HepG2 (cell line): ENCODE data around the gene MFAP1. TPM values are rescaled to one million over a fixed set of nuclear protein-coding genes. Genes with fewer than 3 reads are reported as not detected.

Source experiments
- CHD2 ChIP-seq: IDR thresholded peaks from 2 replicates; pipeline ENCODE4 v1.6.1; 2011; ENCODE audit warnings: low read depth, low read length, improper control_type of control experiment
- FOSL2 ChIP-seq: sonication (generic); formaldehyde crosslinking; IDR thresholded peaks from 2 replicates; pipeline ENCODE4 v1.4.0; 2020; ENCODE audit warnings: missing genetic modification reagents
- HNF4G ChIP-seq, 2 experiments: sonication (generic) in 1 of 2; formaldehyde crosslinking in 1 of 2; IDR thresholded peaks; 2 replicates each; pipeline versions ENCODE4 v1.4.0 to v1.6.1; 2011 to 2020; ENCODE audit warnings: borderline replicate concordance in 2 of 2, low read depth in 2 of 2, mild to moderate bottlenecking in 2 of 2, low read length in 1 of 2, missing genetic modification reagents in 1 of 2, moderate library complexity in 1 of 2
- ISX ChIP-seq: sonication (generic); formaldehyde crosslinking; conservative IDR thresholded peaks from 2 replicates; pipeline ENCODE4 v1.5.0; 2020; ENCODE audit warnings: missing genetic modification reagents
- JUN ChIP-seq: sonication (generic); formaldehyde crosslinking; IDR thresholded peaks from 2 replicates; pipeline ENCODE4 v1.4.0; 2020; ENCODE audit warnings: mild to moderate bottlenecking, missing genetic modification reagents
- KAT2B ChIP-seq: fragments of 150-350 bp; IDR thresholded peaks from 2 replicates; pipeline ENCODE4 v1.6.1; 2014; ENCODE audit warnings: low read depth, low read length, borderline replicate concordance
- KLF15 ChIP-seq: sonication (generic); formaldehyde crosslinking; IDR thresholded peaks from 2 replicates; pipeline ENCODE4 v1.8.1; 2023; ENCODE audit warnings: borderline replicate concordance, mild to moderate bottlenecking, inconsistent platforms, missing genetic modification reagents, mixed read lengths
- PAWR ChIP-seq: sonication (generic); formaldehyde crosslinking; IDR thresholded peaks from 2 replicates; pipeline ENCODE4 v1.4.0; 2020; ENCODE audit warnings: missing genetic modification reagents, mild to moderate bottlenecking, borderline replicate concordance
- PCBP2 ChIP-seq: fragments of 200-400 bp; formaldehyde crosslinking; optimal IDR thresholded peaks from 2 replicates; pipeline ENCODE3; 2018; ENCODE audit warnings: low read length, low read depth; ENCODE audit not compliant: poor library complexity, severe bottlenecking
- PHF21A ChIP-seq: sonication (generic); formaldehyde crosslinking; IDR thresholded peaks from 2 replicates; pipeline ENCODE4 v1.5.0; 2020; ENCODE audit warnings: mild to moderate bottlenecking, missing genetic modification reagents
- SMAD9 ChIP-seq: sonication (generic); formaldehyde crosslinking; IDR thresholded peaks from 2 replicates; pipeline ENCODE4 v1.5.1; 2020; ENCODE audit warnings: mild to moderate bottlenecking, missing genetic modification reagents
- SNAI1 ChIP-seq: sonication (generic); formaldehyde crosslinking; IDR thresholded peaks from 2 replicates; pipeline ENCODE4 v1.5.0; 2020; ENCODE audit warnings: mild to moderate bottlenecking, missing genetic modification reagents, borderline replicate concordance
- SUZ12 ChIP-seq: fragments of 150-350 bp; IDR thresholded peaks from 2 replicates; pipeline ENCODE4 v1.6.1; 2014; ENCODE audit warnings: low read depth, low read length
- ZFP1 ChIP-seq: IDR thresholded peaks from 2 replicates; pipeline ENCODE4 v1.6.1; 2016
- ZNF543 ChIP-seq: sonication (generic); formaldehyde crosslinking; IDR thresholded peaks from 2 replicates; pipeline ENCODE4 v1.4.0; 2020; ENCODE audit warnings: mild to moderate bottlenecking, missing genetic modification reagents
- ZNF547 ChIP-seq: sonication (generic); formaldehyde crosslinking; IDR thresholded peaks from 2 replicates; pipeline ENCODE4 v1.5.1; 2020; ENCODE audit warnings: mild to moderate bottlenecking, missing genetic modification reagents
- polyA plus RNA-seq, 8 experiments: library from polyadenylated mRNA; depleted of rRNA in 3 of 8; stranded (reverse) in 7 of 8; unstranded in 1 of 8; fragments of >200 nt; fragmentation: Illumina TruSeq in 4 of 8; extraction: Trizol in 4 of 8; gene quantifications; 2 replicates each; pipeline versions ENCODE4 v1.2.1 to v1.2.3, GENCODE V29; 2011 to 2016; ENCODE audit warnings: low read depth in 4 of 8, missing spikeins in 1 of 8, mixed read lengths in 1 of 8; ENCODE audit not compliant: insufficient read depth in 1 of 8
- total RNA-seq, 5 experiments: library from RNA; depleted of rRNA; stranded (reverse); fragments of >200 nt; fragmentation: Illumina TruSeq; extraction: Trizol; gene quantifications; 2 replicates each; pipeline ENCODE4 v1.2.3, GENCODE V29; 2016; ENCODE audit warnings: low read depth in 1 of 5
- TF ChIP-seq, protein P1 (sequence below): sonication (generic); formaldehyde crosslinking; IDR thresholded peaks from one replicate; pipeline ENCODE4 v1.5.1; 2020; ENCODE audit warnings: mild to moderate bottlenecking, missing genetic modification reagents; ENCODE audit errors: not compliant biosample characterization
- TF ChIP-seq, protein P2 (sequence below): sonication (generic); formaldehyde crosslinking; IDR thresholded peaks from 2 replicates; pipeline ENCODE4 v1.5.0; 2020; ENCODE audit warnings: mild to moderate bottlenecking, missing genetic modification reagents, moderate library complexity
- TF ChIP-seq, protein P3 (sequence below): fragments of 450-650 bp; IDR thresholded peaks from 2 replicates; pipeline ENCODE4 v1.6.1; 2017

The MFAP1 gene
- total and polyA plus RNA-seq, 2 of the 13 experiments (the other 11 are each of a cell fraction or from before 2014, with no cell fraction given), result 11.8 to 39.5 TPM

DNA sequence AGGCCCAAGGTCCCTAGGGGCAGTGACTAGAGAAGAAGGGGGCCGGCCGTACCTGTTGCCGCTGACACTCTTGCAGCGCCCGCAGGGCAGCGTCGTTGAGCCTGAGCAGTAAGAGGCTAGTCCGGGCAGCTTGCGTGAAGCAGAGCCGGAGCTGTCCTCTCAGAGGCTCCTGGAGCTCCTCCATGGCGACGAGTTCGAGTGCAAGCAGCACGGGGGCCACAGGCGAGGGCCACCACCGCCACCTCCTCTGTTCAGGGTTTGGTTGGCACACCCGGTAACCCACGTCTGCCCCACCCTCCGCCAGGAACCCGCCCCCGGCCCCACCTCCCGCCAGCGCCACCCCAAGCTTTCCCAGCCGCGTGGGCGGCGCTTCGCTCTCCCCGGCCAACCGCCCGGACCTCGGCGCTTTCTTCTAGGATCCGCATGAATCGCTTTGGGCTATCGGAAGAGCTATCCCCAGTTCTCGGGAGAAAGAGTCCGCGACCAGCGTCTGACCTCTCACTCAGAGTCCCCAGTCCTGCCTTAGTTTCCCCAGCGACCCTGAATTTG, 47.7 kb downstream of the MFAP1 start, which contains the start of gene ELL3 (continued):
- TF ChIP-seq, protein P1, sequence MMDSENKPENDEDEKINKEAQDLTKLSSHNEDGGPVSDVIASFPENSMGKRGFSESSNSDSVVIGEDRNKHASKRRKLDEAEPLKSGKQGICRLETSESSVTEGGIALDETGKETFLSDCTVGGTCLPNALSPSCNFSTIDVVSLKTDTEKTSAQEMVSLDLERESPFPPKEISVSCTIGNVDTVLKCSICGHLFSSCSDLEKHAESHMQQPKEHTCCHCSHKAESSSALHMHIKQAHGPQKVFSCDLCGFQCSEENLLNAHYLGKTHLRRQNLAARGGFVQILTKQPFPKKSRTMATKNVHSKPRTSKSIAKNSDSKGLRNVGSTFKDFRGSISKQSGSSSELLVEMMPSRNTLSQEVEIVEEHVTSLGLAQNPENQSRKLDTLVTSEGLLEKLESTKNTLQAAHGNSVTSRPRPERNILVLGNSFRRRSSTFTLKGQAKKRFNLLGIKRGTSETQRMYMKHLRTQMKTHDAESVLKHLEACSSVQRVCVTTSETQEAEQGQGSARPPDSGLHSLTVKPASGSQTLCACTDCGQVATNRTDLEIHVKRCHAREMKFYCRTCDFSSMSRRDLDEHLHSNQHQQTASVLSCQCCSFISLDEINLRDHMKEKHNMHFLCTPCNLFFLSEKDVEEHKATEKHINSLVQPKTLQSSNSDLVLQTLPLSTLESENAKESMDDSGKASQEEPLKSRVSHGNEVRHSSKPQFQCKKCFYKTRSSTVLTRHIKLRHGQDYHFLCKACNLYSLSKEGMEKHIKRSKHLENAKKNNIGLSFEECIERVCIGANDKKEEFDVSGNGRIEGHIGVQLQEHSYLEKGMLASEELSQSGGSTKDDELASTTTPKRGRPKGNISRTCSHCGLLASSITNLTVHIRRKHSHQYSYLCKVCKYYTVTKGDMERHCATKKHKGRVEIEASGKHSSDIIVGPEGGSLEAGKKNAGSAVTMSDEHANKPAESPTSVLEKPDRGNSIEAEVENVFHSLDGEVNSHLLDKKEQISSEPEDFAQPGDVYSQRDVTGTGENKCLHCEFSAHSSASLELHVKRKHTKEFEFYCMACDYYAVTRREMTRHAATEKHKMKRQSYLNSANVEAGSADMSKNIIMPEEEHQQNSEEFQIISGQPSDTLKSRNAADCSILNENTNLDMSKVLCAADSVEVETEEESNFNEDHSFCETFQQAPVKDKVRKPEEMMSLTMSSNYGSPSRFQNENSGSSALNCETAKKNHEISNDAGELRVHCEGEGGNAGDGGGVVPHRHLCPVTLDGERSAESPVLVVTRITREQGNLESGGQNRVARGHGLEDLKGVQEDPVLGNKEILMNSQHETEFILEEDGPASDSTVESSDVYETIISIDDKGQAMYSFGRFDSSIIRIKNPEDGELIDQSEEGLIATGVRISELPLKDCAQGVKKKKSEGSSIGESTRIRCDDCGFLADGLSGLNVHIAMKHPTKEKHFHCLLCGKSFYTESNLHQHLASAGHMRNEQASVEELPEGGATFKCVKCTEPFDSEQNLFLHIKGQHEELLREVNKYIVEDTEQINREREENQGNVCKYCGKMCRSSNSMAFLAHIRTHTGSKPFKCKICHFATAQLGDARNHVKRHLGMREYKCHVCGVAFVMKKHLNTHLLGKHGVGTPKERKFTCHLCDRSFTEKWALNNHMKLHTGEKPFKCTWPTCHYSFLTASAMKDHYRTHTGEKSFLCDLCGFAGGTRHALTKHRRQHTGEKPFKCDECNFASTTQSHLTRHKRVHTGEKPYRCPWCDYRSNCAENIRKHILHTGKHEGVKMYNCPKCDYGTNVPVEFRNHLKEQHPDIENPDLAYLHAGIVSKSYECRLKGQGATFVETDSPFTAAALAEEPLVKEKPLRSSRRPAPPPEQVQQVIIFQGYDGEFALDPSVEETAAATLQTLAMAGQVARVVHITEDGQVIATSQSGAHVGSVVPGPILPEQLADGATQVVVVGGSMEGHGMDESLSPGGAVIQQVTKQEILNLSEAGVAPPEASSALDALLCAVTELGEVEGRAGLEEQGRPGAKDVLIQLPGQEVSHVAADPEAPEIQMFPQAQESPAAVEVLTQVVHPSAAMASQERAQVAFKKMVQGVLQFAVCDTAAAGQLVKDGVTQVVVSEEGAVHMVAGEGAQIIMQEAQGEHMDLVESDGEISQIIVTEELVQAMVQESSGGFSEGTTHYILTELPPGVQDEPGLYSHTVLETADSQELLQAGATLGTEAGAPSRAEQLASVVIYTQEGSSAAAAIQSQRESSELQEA, result no peak
- no peak for TF ChIP-seq PHF21A (CRISPR knock-in tag)
- no peak for TF ChIP-seq FOSL2 (CRISPR knock-in tag)
- no peak for TF ChIP-seq ISX (CRISPR knock-in tag)
- no peak for TF ChIP-seq PCBP2
- 0 out of 2 replicates have a peak, but pooled peaks have one; percentile 59 for TF ChIP-seq SNAI1 (CRISPR knock-in tag)
- TF ChIP-seq ZNF543, result 0 out of 2 replicates have a peak, but pooled peaks have one; percentile 2
- TF ChIP-seq KAT2B, result no peak
- no peak for TF ChIP-seq HNF4G (IDR thresholded peaks at IDR 0.05; ENCODE audit: borderline replicate concordance, low read depth, low read length)
- no peak for TF ChIP-seq HNF4G (CRISPR knock-in tag; IDR thresholded peaks at IDR 0.05; ENCODE audit: borderline replicate concordance, low read depth)
- TF ChIP-seq, protein P2, sequence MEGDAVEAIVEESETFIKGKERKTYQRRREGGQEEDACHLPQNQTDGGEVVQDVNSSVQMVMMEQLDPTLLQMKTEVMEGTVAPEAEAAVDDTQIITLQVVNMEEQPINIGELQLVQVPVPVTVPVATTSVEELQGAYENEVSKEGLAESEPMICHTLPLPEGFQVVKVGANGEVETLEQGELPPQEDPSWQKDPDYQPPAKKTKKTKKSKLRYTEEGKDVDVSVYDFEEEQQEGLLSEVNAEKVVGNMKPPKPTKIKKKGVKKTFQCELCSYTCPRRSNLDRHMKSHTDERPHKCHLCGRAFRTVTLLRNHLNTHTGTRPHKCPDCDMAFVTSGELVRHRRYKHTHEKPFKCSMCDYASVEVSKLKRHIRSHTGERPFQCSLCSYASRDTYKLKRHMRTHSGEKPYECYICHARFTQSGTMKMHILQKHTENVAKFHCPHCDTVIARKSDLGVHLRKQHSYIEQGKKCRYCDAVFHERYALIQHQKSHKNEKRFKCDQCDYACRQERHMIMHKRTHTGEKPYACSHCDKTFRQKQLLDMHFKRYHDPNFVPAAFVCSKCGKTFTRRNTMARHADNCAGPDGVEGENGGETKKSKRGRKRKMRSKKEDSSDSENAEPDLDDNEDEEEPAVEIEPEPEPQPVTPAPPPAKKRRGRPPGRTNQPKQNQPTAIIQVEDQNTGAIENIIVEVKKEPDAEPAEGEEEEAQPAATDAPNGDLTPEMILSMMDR (CRISPR knock-in tag), result 0 out of 2 replicates have a peak, but pooled peaks have one; percentile 4
- TF ChIP-seq SUZ12, result no peak
- no peak for TF ChIP-seq SMAD9 (CRISPR knock-in tag)
- TF ChIP-seq CHD2, result no peak
- no peak for TF ChIP-seq ZNF547 (CRISPR knock-in tag)
- TF ChIP-seq PAWR (CRISPR knock-in tag), result no peak
- no peak; the same call in 1 of the 2 replicates for TF ChIP-seq KLF15 (CRISPR knock-in tag)
- TF ChIP-seq, protein P3, sequence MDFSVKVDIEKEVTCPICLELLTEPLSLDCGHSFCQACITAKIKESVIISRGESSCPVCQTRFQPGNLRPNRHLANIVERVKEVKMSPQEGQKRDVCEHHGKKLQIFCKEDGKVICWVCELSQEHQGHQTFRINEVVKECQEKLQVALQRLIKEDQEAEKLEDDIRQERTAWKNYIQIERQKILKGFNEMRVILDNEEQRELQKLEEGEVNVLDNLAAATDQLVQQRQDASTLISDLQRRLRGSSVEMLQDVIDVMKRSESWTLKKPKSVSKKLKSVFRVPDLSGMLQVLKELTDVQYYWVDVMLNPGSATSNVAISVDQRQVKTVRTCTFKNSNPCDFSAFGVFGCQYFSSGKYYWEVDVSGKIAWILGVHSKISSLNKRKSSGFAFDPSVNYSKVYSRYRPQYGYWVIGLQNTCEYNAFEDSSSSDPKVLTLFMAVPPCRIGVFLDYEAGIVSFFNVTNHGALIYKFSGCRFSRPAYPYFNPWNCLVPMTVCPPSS, result no peak
- TF ChIP-seq ZFP1, result no peak
- no peak for TF ChIP-seq JUN (CRISPR knock-in tag)
